Muscle layer of duodenum (tissue), 2 donors: Measurements from ENCODE around the gene RFX2.
A peak's percentile ranks its signal among the peaks of the same experiment; 100 is the strongest.
"Not testable (repeated sequence)": the region's sequence is repeated elsewhere in the genome, so short reads cannot be mapped to it uniquely, and the experiment has no call there.

Experiments
- H3K27ac ChIP-seq: one replicate; pipeline ENCODE4 v1.7.0; 2013; ENCODE audit warnings: mild to moderate bottlenecking, low read length
- H3K27me3 ChIP-seq: one replicate; pipeline ENCODE4 v1.7.0; 2013; ENCODE audit warnings: low read depth, mild to moderate bottlenecking, control low read depth, low read length
- H3K36me3 ChIP-seq, 2 donors: one replicate each; pipeline ENCODE4 v1.7.0; 2013; ENCODE audit warnings: low read length in 2 of 2, control low read depth in 1 of 2, mild to moderate bottlenecking in 1 of 2; ENCODE audit not compliant: insufficient read depth in 2 of 2, control insufficient read depth in 1 of 2
- H3K4me1 ChIP-seq, 2 donors: one replicate each; pipeline ENCODE4 v1.7.0; 2013; ENCODE audit warnings: low read length in 2 of 2, mild to moderate bottlenecking in 2 of 2, control low read depth in 1 of 2, moderate library complexity in 1 of 2; ENCODE audit not compliant: insufficient read depth in 2 of 2, control insufficient read depth in 1 of 2
- H3K4me3 ChIP-seq, 2 donors: one replicate each; pipeline ENCODE4 v1.7.0; 2013; ENCODE audit warnings: low read length in 2 of 2, low read depth in 1 of 2, mild to moderate bottlenecking in 1 of 2
- H3K9me3 ChIP-seq, 2 donors: one replicate each; pipeline ENCODE4 v1.7.0; 2013; ENCODE audit warnings: low read length in 2 of 2, control low read depth in 1 of 2, mild to moderate bottlenecking in 1 of 2; ENCODE audit not compliant: control insufficient read depth in 1 of 2
- donor health status: healthy.

Gene RFX2

GRCh38 chr19:5991244-5991838 is 119.0 kb downstream of the RFX2 start:
- Histone ChIP-seq H3K4me3 (no peak overlapping the region), H3K27ac (no peak overlapping the region), H3K36me3 (peaks cover 0 to 18% of the 10 kb centered on the region in 2 donors), H3K9me3 (no peaks in the 10 kb centered on the region), H3K4me1 (peaks cover 3 to 36% of the 10 kb centered on the region in 2 donors), H3K27me3 (no peaks in the 10 kb centered on the region)

- H3K27ac ChIP-seq: no peak overlapping the region
- H3K4me3 ChIP-seq: no peak overlapping the region
- peaks cover 3 to 36% of the 10 kb centered on the region in 2 donors for H3K4me1 ChIP-seq
- H3K9me3 ChIP-seq: no peaks in the 10 kb centered on the region
- H3K27me3 ChIP-seq: no peaks in the 10 kb centered on the region
- H3K36me3 ChIP-seq: peaks cover 0 to 8% of the 10 kb centered on the region in 2 donors
Observed at GRCh38 chr19:5990289-5990797, 120.0 kb downstream of the RFX2 start.

GRCh38 chr19:5989388-5990074 is 120.8 kb downstream of the RFX2 start:
- no peaks in the 10 kb centered on the region for H3K9me3 ChIP-seq
- H3K36me3 ChIP-seq: no peaks in the 10 kb centered on the region
- H3K27me3 ChIP-seq: no peaks in the 10 kb centered on the region
- peaks cover 3 to 33% of the 10 kb centered on the region in 2 donors for H3K4me1 ChIP-seq
- no peak overlapping the region for H3K4me3 ChIP-seq
- no peak overlapping the region for H3K27ac ChIP-seq

- no peaks in the 10 kb centered on the region for H3K36me3 ChIP-seq
- H3K9me3 ChIP-seq: no peaks in the 10 kb centered on the region
- no peak overlapping the region for H3K27ac ChIP-seq
- peaks cover 3 to 25% of the 10 kb centered on the region in 2 donors for H3K4me1 ChIP-seq
- no peaks in the 10 kb centered on the region for H3K27me3 ChIP-seq
- H3K4me3 ChIP-seq: no peak overlapping the region
Observed at GRCh38 chr19:5988517-5989387, 121.5 kb downstream of the RFX2 start.

- peak overlapping the region; percentile 57 to 68 for H3K4me3 ChIP-seq
- H3K27ac ChIP-seq: no peak overlapping the region
- no peaks in the 10 kb centered on the region for H3K27me3 ChIP-seq
- H3K4me1 ChIP-seq: peaks cover 3 to 17% of the 10 kb centered on the region in 2 donors
- no peaks in the 10 kb centered on the region for H3K9me3 ChIP-seq
- H3K36me3 ChIP-seq: no peaks in the 10 kb centered on the region
Observed at GRCh38 chr19:5987077-5987818, 123.1 kb downstream of the RFX2 start.

GRCh38 chr19:5985837-5986236 is 124.5 kb downstream of the RFX2 start:
- not testable (repeated sequence) for H3K27me3 ChIP-seq, H3K27ac ChIP-seq, H3K36me3 ChIP-seq, H3K4me3 ChIP-seq, H3K9me3 ChIP-seq
- H3K4me1 ChIP-seq: peaks cover 3 to 10% of the 10 kb centered on the region in 2 donors

- H3K27ac ChIP-seq: no peak overlapping the region
- no peaks in the 10 kb centered on the region for H3K36me3 ChIP-seq
- no peak overlapping the region for H3K4me3 ChIP-seq
- peaks cover 3 to 10% of the 10 kb centered on the region in 2 donors for H3K4me1 ChIP-seq
- H3K27me3 ChIP-seq: no peaks in the 10 kb centered on the region
- H3K9me3 ChIP-seq: no peaks in the 10 kb centered on the region
Observed at GRCh38 chr19:5985098-5985783, 125.1 kb downstream of the RFX2 start.

- Histone ChIP-seq H3K4me1 (peaks cover 3 to 12% of the 10 kb centered on the region in 2 donors), H3K9me3 (no peaks in the 10 kb centered on the region), H3K27me3 (no peaks in the 10 kb centered on the region), H3K36me3 (no peaks in the 10 kb centered on the region), H3K4me3 (no peak overlapping the region), H3K27ac (no peak overlapping the region)
Observed at GRCh38 chr19:5984600-5984999, 125.7 kb downstream of the RFX2 start.

GRCh38 chr19:5983367-5983955 is 126.8 kb downstream of the RFX2 start:
- H3K27ac ChIP-seq: no peak overlapping the region
- H3K9me3 ChIP-seq: no peaks in the 10 kb centered on the region
- H3K27me3 ChIP-seq: no peaks in the 10 kb centered on the region
- peaks cover 8 to 23% of the 10 kb centered on the region in 2 donors for H3K4me1 ChIP-seq
- no peak overlapping the region for H3K4me3 ChIP-seq
- no peaks in the 10 kb centered on the region for H3K36me3 ChIP-seq
